GM12878 (cell line): ENCODE results near the gene CACNA1D. TPM values are rescaled to one million over a fixed set of nuclear protein-coding genes. Genes with fewer than 3 reads are reported as not detected.
A peak's percentile ranks its signal among the peaks of the same experiment; 100 is the strongest.

ENCODE experiments used
- ATAC-seq: fragments of 200-7000 bp; cut with Tn5 transposase; 3 replicates; pipeline ENCODE4 v1.9.1; 2020; ENCODE audit warnings: mild to moderate bottlenecking, moderate library complexity
- BruUV-seq: library from RNA; stranded (reverse); fragments of 400-500 nt; replicated peaks from 2 replicates; lab custom pipeline; 2021; lab: Mats Ljungman, UMichigan
- CTCF ChIA-PET: fragments of 300-600 bp; sonication (Branson Sonifier 250); formaldehyde crosslinking; extraction: SDS; loops from one replicate; lab custom pipeline; 2021; ENCODE audit warnings: inconsistent platforms; lab: Yijun Ruan, JAX
- POLR2A ChIA-PET: fragments of 350-600 bp; formaldehyde crosslinking; extraction: SDS; loops from one replicate; lab custom pipeline; 2021; ENCODE audit warnings: inconsistent platforms; lab: Charles Lee
- RAD21 ChIA-PET: fragments of 300-600 bp; sonication (Branson Sonifier 250); formaldehyde crosslinking; loops from one replicate; lab custom pipeline; 2023; ENCODE audit warnings: antibody characterized with exemption; ENCODE audit not compliant: unreplicated experiment; lab: Charles Lee
- SMC1A ChIA-PET: fragments of 300-600 bp; sonication (Branson Sonifier 250); formaldehyde crosslinking; loops from one replicate; lab custom pipeline; 2023; ENCODE audit not compliant: unreplicated experiment, uncharacterized antibody; lab: Charles Lee
- DNase-seq: peaks from one replicate; pipeline ENCODE4 v3.0.0-alpha.2; 2011; ENCODE audit warnings: low read depth, low spot score
- FAIRE-seq: peaks from 3 replicates; lab custom pipeline; 2011; peaks lifted over from hg19 to GRCh38; lab: Jason Lieb, UNC
- H2AFZ ChIP-seq: 2 replicates; pipeline ENCODE4 v1.6.0; 2011; ENCODE audit warnings: low read depth, low read length, control low read depth; ENCODE audit not compliant: control insufficient read depth
- H3K27ac ChIP-seq: 2 replicates; pipeline ENCODE4 v1.5.1; 2011; ENCODE audit warnings: control low read depth; ENCODE audit not compliant: control insufficient read depth, insufficient read depth
- H3K27me3 ChIP-seq, 2 experiments: replicated peaks in 1 of 2; 2 replicates each; pipeline versions ENCODE4 v1.6.0 to v1.6.1; 2011; ENCODE audit warnings: low read length in 1 of 2; ENCODE audit not compliant: control insufficient read depth in 2 of 2, insufficient read depth in 2 of 2
- H3K36me3 ChIP-seq, 2 experiments: 2 replicates each; pipeline ENCODE4 v1.5.1; 2011; ENCODE audit warnings: low read length in 1 of 2; ENCODE audit not compliant: control insufficient read depth in 2 of 2, insufficient read depth in 2 of 2
- H3K4me1 ChIP-seq: 2 replicates; pipeline ENCODE4 v1.6.1; 2011; ENCODE audit warnings: mild to moderate bottlenecking, low read length, moderate library complexity, mixed read lengths; ENCODE audit not compliant: control insufficient read depth, insufficient read depth
- H3K4me2 ChIP-seq: 2 replicates; pipeline ENCODE4 v1.6.0; 2011; ENCODE audit warnings: control low read depth; ENCODE audit not compliant: control insufficient read depth, insufficient read depth
- H3K4me3 ChIP-seq: fragments of 200-600 bp; sonication (generic); 2 replicates; pipeline ENCODE4 v1.5.1; 2016
- H3K79me2 ChIP-seq: 2 replicates; pipeline ENCODE4 v1.6.0; 2011; ENCODE audit warnings: low read length; ENCODE audit not compliant: control insufficient read depth, insufficient read depth
- H3K9ac ChIP-seq: 2 replicates; pipeline ENCODE4 v1.8.0; 2011; ENCODE audit warnings: low read length, control low read depth, mixed read lengths; ENCODE audit not compliant: control insufficient read depth, insufficient read depth
- H3K9me3 ChIP-seq: replicated peaks from 3 replicates; pipeline ENCODE4 v1.5.1; 2011; ENCODE audit warnings: mild to moderate bottlenecking, low read length; ENCODE audit not compliant: control insufficient read depth, insufficient read depth
- H4K20me1 ChIP-seq: 2 replicates; pipeline ENCODE4 v1.6.0; 2011; ENCODE audit not compliant: control insufficient read depth, insufficient read depth
- BHLHE40 ChIP-seq, 2 experiments: fragments of 450-650 bp in 1 of 2; IDR thresholded peaks; 2 replicates each; pipeline ENCODE4 v1.6.1; 2011 to 2017; ENCODE audit warnings: low read depth in 2 of 2, borderline replicate concordance in 1 of 2, improper control_type of control experiment in 1 of 2, low read length in 1 of 2, mild to moderate bottlenecking in 1 of 2
- MEF2B ChIP-seq: fragments of 450-650 bp; IDR thresholded peaks from 2 replicates; pipeline ENCODE4 v1.6.1; 2018; ENCODE audit warnings: mild to moderate bottlenecking, moderate library complexity; ENCODE audit not compliant: partially characterized antibody, poor library complexity, severe bottlenecking
- POU2F2 ChIP-seq: IDR thresholded peaks from 3 replicates; pipeline ENCODE4 v1.6.1; 2011; ENCODE audit warnings: low read depth, mild to moderate bottlenecking, low read length, borderline replicate concordance
- RUNX3 ChIP-seq: IDR thresholded peaks from 2 replicates; pipeline ENCODE4 v1.6.1; 2012; ENCODE audit warnings: low read length, inconsistent platforms
- whole genome bisulfite sequencing: methylation state at CpG from one replicate; pipeline ENCODE4 v1.1.6; 2016; ENCODE audit warnings: low lambda C conversion rate; ENCODE audit not compliant: insufficient replicate concordance, insufficient coverage; ENCODE audit errors: missing lambda C conversion rate; 5-methylcytosine and 5-hydroxymethylcytosine counted together
- in situ Hi-C: fragments of 300-500 bp; cut with MboI; formaldehyde crosslinking; loops from 9 replicates; pipeline ENCODE4 v1.14.3; 2018; ENCODE audit warnings: mixed read lengths
- intact Hi-C: fragments of 100-400 bp; cut with micrococcal nuclease; formaldehyde crosslinking; loops from one replicate; pipeline ENCODE4 v1.14.2; 2022; ENCODE audit not compliant: unreplicated experiment
- polyA plus RNA-seq, 11 experiments: library from polyadenylated mRNA; depleted of rRNA in 4 of 11; unstranded in 6 of 11; stranded (reverse) in 5 of 11; fragments of >200 nt; fragmentation: Nextera tagmentation in 4 of 11; fragmentation: Illumina TruSeq in 1 of 11; extraction: Ambion mirVana in 4 of 11; extraction: Trizol in 1 of 11; gene quantifications; 1 replicate in 1 of 11; 2 replicates in 10 of 11; pipeline versions ENCODE4 v1.2.1 to v1.2.3, GENCODE V29; 2011 to 2016; ENCODE audit warnings: inconsistent platforms in 2 of 11, missing spikeins in 2 of 11, low read depth in 1 of 11
- total RNA-seq, 4 experiments: library from RNA; depleted of rRNA in 3 of 4; stranded (reverse); fragments of >200 nt in 3 of 4; fragmentation: Illumina TruSeq in 1 of 4; extraction: Trizol in 1 of 4; gene quantifications; 2 replicates each; pipeline versions ENCODE4 v1.2.1 to v1.2.3, GENCODE V29; 2013 to 2021
- TF ChIP-seq, protein P1 (sequence below): IDR thresholded peaks from 2 replicates; pipeline ENCODE4 v1.6.1; 2011; ENCODE audit warnings: low read depth, low read length, improper control_type of control experiment, borderline replicate concordance
- TF ChIP-seq, protein P2 (sequence below): IDR thresholded peaks from 2 replicates; pipeline ENCODE4 v1.6.1; 2012; ENCODE audit warnings: low read length, inconsistent platforms
- TF ChIP-seq, protein P3 (sequence below): IDR thresholded peaks from 2 replicates; pipeline ENCODE4 v1.6.1; 2012; ENCODE audit warnings: low read depth, low read length, improper control_type of control experiment

Gene CACNA1D
- total and polyA plus RNA-seq, 10 of the 15 experiments (the other 5 are each of a cell fraction or from before 2014, with no cell fraction given): 0.21 to 24.4 (median 1.6) TPM

DNA sequence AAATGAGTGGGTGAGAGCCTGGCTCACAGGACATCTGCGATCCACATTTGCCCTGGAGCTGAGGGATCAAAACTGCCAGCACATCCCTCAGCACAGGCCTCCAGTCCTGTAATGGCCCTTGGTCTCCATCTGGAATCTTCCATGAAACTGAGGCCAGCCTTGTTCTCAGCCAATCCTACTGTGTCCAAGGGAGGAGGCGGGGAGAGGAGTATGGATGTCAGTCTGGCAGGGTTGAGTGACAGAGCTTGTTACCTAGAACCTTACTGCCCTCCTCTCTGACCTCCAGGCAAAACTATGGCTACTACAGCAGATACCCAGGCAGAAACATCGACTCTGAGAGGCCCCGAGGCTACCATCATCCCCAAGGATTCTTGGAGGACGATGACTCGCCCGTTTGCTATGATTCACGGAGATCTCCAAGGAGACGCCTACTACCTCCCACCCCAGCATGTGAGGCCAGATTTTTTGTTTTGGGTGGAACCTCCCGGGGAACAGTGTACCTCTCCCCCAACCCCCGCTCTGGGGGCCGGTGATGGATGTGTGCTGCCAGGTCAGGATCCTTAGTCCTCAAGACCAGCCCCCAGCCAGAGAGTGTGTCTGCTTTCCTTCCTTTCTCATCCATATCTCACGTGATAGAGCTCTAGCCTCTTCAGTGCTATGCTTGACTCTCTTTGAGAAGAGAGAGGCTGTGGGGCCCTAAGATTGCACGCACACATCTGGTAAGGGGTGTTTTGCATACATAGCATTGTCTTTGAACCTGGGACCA is 310.5 kb downstream of the CACNA1D start:
- intact Hi-C loops: no loop called here
- Histone ChIP-seq H3K9me3 (no peaks in the 10 kb centered on the region), H3K36me3 (no peaks in the 10 kb centered on the region), H3K4me1 (peaks cover 17% of the 10 kb centered on the region), H3K27me3 (no peaks in the 10 kb centered on the region), H4K20me1 (no peaks in the 10 kb centered on the region), H3K9ac (no peak overlapping the region), H3K4me2 (no peak overlapping the region; the same call in 1 of the 2 replicates), H3K79me2 (no peaks in the 10 kb centered on the region), H2AFZ (no peak overlapping the region), H3K27ac (no peak overlapping the region), H3K4me3 (no peak overlapping the region)
- ATAC-seq: peak; percentile 43
- ChIA-PET CTCF (no interaction called here), POLR2A (no interaction called here), RAD21 (interaction anchor here (1.0 kb wide), 1 partner anchor 30 kb away, joined by 3 read pairs; no protein-coding TSS in a partner anchor), SMC1A (interaction anchor here (0.6 kb wide), 1 partner anchor 12 kb away, joined by 3 read pairs; no protein-coding TSS in a partner anchor)
- WGBS: 38% methylated on average over 14 of the region's 14 CpGs
- BruUV-seq: no TSS peak
- DNase-seq: no peak
- no peak for TF ChIP-seq RUNX3
- TF ChIP-seq, protein P1, sequence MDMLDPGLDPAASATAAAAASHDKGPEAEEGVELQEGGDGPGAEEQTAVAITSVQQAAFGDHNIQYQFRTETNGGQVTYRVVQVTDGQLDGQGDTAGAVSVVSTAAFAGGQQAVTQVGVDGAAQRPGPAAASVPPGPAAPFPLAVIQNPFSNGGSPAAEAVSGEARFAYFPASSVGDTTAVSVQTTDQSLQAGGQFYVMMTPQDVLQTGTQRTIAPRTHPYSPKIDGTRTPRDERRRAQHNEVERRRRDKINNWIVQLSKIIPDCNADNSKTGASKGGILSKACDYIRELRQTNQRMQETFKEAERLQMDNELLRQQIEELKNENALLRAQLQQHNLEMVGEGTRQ: no peak
- TF ChIP-seq, protein P2, sequence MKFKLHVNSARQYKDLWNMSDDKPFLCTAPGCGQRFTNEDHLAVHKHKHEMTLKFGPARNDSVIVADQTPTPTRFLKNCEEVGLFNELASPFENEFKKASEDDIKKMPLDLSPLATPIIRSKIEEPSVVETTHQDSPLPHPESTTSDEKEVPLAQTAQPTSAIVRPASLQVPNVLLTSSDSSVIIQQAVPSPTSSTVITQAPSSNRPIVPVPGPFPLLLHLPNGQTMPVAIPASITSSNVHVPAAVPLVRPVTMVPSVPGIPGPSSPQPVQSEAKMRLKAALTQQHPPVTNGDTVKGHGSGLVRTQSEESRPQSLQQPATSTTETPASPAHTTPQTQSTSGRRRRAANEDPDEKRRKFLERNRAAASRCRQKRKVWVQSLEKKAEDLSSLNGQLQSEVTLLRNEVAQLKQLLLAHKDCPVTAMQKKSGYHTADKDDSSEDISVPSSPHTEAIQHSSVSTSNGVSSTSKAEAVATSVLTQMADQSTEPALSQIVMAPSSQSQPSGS: no peak
- TF ChIP-seq POU2F2: 0 out of 3 replicates have a peak, but pooled peaks have one; percentile 8
- peak; percentile 27 to 62; a peak in 1 of 4 replicates for TF ChIP-seq BHLHE40 (IDR thresholded peaks at IDR 0.05; ENCODE audit: borderline replicate concordance in 1 of 2, low read depth in 2 of 2, low read length in 1 of 2)
- no peak for TF ChIP-seq MEF2B
- TF ChIP-seq, protein P3, sequence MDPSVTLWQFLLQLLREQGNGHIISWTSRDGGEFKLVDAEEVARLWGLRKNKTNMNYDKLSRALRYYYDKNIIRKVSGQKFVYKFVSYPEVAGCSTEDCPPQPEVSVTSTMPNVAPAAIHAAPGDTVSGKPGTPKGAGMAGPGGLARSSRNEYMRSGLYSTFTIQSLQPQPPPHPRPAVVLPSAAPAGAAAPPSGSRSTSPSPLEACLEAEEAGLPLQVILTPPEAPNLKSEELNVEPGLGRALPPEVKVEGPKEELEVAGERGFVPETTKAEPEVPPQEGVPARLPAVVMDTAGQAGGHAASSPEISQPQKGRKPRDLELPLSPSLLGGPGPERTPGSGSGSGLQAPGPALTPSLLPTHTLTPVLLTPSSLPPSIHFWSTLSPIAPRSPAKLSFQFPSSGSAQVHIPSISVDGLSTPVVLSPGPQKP: no peak
- in situ Hi-C loops: no loop called here
- FAIRE-seq: no peak
